SU-DHL-6 (cell line): ENCODE data around the gene SLC12A7.

Experiments
- H2AFZ ChIP-seq: fragments of 200-600 bp; sonication (generic); 2 replicates; pipeline ENCODE4 v1.6.1; 2014; ENCODE audit warnings: low read depth, mild to moderate bottlenecking, moderate library complexity, mixed read lengths, antibody characterized with exemption, low read length; ENCODE audit not compliant: severe bottlenecking
- H3F3A ChIP-seq: fragments of 200-600 bp; shearing (Covaris generic); 2 replicates; pipeline ENCODE4 v1.6.0; 2016; ENCODE audit warnings: antibody characterized with exemption, mild to moderate bottlenecking; ENCODE audit not compliant: insufficient read depth
- H3K27ac ChIP-seq: fragments of 200-600 bp; sonication (generic); 2 replicates; pipeline ENCODE4 v1.5.1; 2016; ENCODE audit warnings: low read depth, mild to moderate bottlenecking, low read length, moderate library complexity, mixed read lengths
- H3K27me3 ChIP-seq: fragments of 200-600 bp; sonication (generic), shearing (Covaris generic); 2 replicates; pipeline ENCODE4 v1.6.0; 2014; ENCODE audit warnings: mild to moderate bottlenecking, low read length
- H3K36me3 ChIP-seq: fragments of 200-600 bp; sonication (generic); 2 replicates; pipeline ENCODE4 v1.6.1; 2014; ENCODE audit warnings: mild to moderate bottlenecking, low read length, mixed read lengths
- H3K4me2 ChIP-seq: fragments of 300-600, 200-600 bp; shearing (Covaris generic), sonication (generic); 2 replicates; pipeline ENCODE4 v1.6.0; 2014; ENCODE audit warnings: low read length, low read depth, mild to moderate bottlenecking; ENCODE audit not compliant: poor library complexity, severe bottlenecking
- H3K4me3 ChIP-seq: fragments of 200-600 bp; sonication (generic); 2 replicates; pipeline ENCODE4 v1.5.1; 2014; ENCODE audit warnings: antibody characterized with exemption, low read length, mild to moderate bottlenecking, mixed read lengths; ENCODE audit not compliant: insufficient read depth, poor library complexity, severe bottlenecking
- H3K79me2 ChIP-seq: fragments of 200-600 bp; sonication (generic); 2 replicates; pipeline ENCODE4 v1.6.1; 2014; ENCODE audit warnings: mild to moderate bottlenecking, low read length, moderate library complexity; ENCODE audit not compliant: insufficient read depth
- H3K9ac ChIP-seq: fragments of 200-600 bp; sonication (generic); 2 replicates; pipeline ENCODE4 v1.7.0; 2014; ENCODE audit warnings: mild to moderate bottlenecking, low read length
- H3K9me2 ChIP-seq: fragments of 200-600 bp; sonication (generic); replicated peaks from 2 replicates; pipeline ENCODE4 v1.6.1; 2014; ENCODE audit warnings: low read length; ENCODE audit not compliant: insufficient read depth
- H3K9me3 ChIP-seq: fragments of 200-600 bp; sonication (generic); 2 replicates; pipeline ENCODE4 v1.6.1; 2014; ENCODE audit warnings: low read length, mixed read lengths; ENCODE audit not compliant: insufficient read depth
- H4K20me1 ChIP-seq: fragments of 200-600 bp; sonication (generic); 2 replicates; pipeline ENCODE4 v1.6.1; 2014; ENCODE audit warnings: low read depth, mild to moderate bottlenecking, antibody characterized with exemption, low read length, moderate library complexity, mixed read lengths
- CTCF ChIP-seq: fragments of 200-600 bp; sonication (generic); IDR thresholded peaks from one replicate; pipeline ENCODE4 v1.5.1; 2017; ENCODE audit warnings: antibody characterized with exemption, mild to moderate bottlenecking, low read length, moderate library complexity; ENCODE audit not compliant: insufficient read depth, poor library complexity, severe bottlenecking
- EZH2phosphoT487 ChIP-seq: fragments of 200-600 bp; sonication (generic), shearing (Covaris generic); conservative IDR thresholded peaks from 2 replicates; pipeline ENCODE4 v1.6.1; 2018; ENCODE audit warnings: mild to moderate bottlenecking, antibody characterized with exemption, low read length, moderate library complexity, mixed read lengths

Gene SLC12A7

GRCh38 chr5:1142886-1143669 is 31.2 kb upstream of the SLC12A7 start:
- no peaks in the 10 kb centered on the region for H3K79me2 ChIP-seq
- 0 out of 2 replicates have a peak, but pooled peaks cover 3% of the 10 kb centered on the region for H3K27me3 ChIP-seq
- TF ChIP-seq CTCF (no peak), EZH2phosphoT487 (no peak)
- H3K9me2 ChIP-seq, result no peaks in the 10 kb centered on the region
- H3K4me3 ChIP-seq, result no peak overlapping the region
- no peaks in the 10 kb centered on the region for H4K20me1 ChIP-seq
- H3K36me3 ChIP-seq, result no peaks in the 10 kb centered on the region
- no peaks in the 10 kb centered on the region for H3F3A ChIP-seq
- H2AFZ ChIP-seq, result no peak overlapping the region
- H3K9me3 ChIP-seq, result no peaks in the 10 kb centered on the region
- no peak overlapping the region for H3K9ac ChIP-seq
- H3K4me2 ChIP-seq, result no peak overlapping the region
- H3K27ac ChIP-seq, result no peak overlapping the region

GRCh38 chr5:1141834-1142233 is 30.0 kb upstream of the SLC12A7 start:
- H3K9ac ChIP-seq, result no peak overlapping the region
- no peaks in the 10 kb centered on the region for H3F3A ChIP-seq
- no peak overlapping the region for H2AFZ ChIP-seq
- no peaks in the 10 kb centered on the region for H3K9me2 ChIP-seq
- H3K4me3 ChIP-seq, result no peak overlapping the region
- H4K20me1 ChIP-seq, result no peaks in the 10 kb centered on the region
- no peaks in the 10 kb centered on the region for H3K9me3 ChIP-seq
- H3K27me3 ChIP-seq, result 0 out of 2 replicates have a peak, but pooled peaks cover 3% of the 10 kb centered on the region
- no peak overlapping the region for H3K27ac ChIP-seq
- H3K79me2 ChIP-seq, result no peaks in the 10 kb centered on the region
- no peak overlapping the region for H3K4me2 ChIP-seq
- no peak for TF ChIP-seq EZH2phosphoT487
- no peak for TF ChIP-seq CTCF
- no peaks in the 10 kb centered on the region for H3K36me3 ChIP-seq

- no peak overlapping the region for H2AFZ ChIP-seq
- H3F3A ChIP-seq, result no peaks in the 10 kb centered on the region
- TF ChIP-seq CTCF, result no peak
- no peak for TF ChIP-seq EZH2phosphoT487
- H3K27me3 ChIP-seq, result no peaks in the 10 kb centered on the region
- no peaks in the 10 kb centered on the region for H3K9me2 ChIP-seq
- H3K27ac ChIP-seq, result no peak overlapping the region
- no peak overlapping the region for H3K4me3 ChIP-seq
- H4K20me1 ChIP-seq, result no peaks in the 10 kb centered on the region
- H3K9ac ChIP-seq, result no peak overlapping the region
- H3K79me2 ChIP-seq, result no peaks in the 10 kb centered on the region
- no peak overlapping the region for H3K4me2 ChIP-seq
- no peaks in the 10 kb centered on the region for H3K36me3 ChIP-seq
- no peaks in the 10 kb centered on the region for H3K9me3 ChIP-seq
These were observed 28.9 kb upstream of the SLC12A7 start for GRCh38 chr5:1140818-1141189.
